DND-41 (cell line): ENCODE measurements around the gene CNTN3.

Experiments used
- ATAC-seq: fragments of 200-7000 bp; cut with Tn5 transposase; 3 replicates; pipeline ENCODE4 v1.9.1; 2021; ENCODE audit warnings: low read depth; ENCODE audit not compliant: insufficient read depth
- DNase-seq: peaks from one replicate; pipeline ENCODE4 v3.0.0-alpha.2; 2020
- H2AFZ ChIP-seq: 2 replicates; pipeline ENCODE4 v1.6.0; 2012; ENCODE audit warnings: low read depth, low read length
- H3K27ac ChIP-seq: 2 replicates; pipeline ENCODE4 v1.5.1; 2012; ENCODE audit warnings: low read length, inconsistent platforms
- H3K27me3 ChIP-seq: fragments of 200-600 bp; sonication (generic); 2 replicates; pipeline ENCODE4 v1.6.0; 2012; ENCODE audit warnings: low read length, mild to moderate bottlenecking, inconsistent platforms; ENCODE audit not compliant: insufficient read depth, poor library complexity
- H3K36me3 ChIP-seq: 2 replicates; pipeline ENCODE4 v1.5.1; 2012; ENCODE audit warnings: low read length, inconsistent platforms; ENCODE audit not compliant: insufficient read depth
- H3K4me1 ChIP-seq: 2 replicates; pipeline ENCODE4 v1.5.1; 2012; ENCODE audit warnings: mild to moderate bottlenecking, low read length; ENCODE audit not compliant: insufficient read depth
- H3K4me2 ChIP-seq: 2 replicates; pipeline ENCODE4 v1.6.0; 2012; ENCODE audit warnings: mild to moderate bottlenecking, moderate library complexity, low read length, inconsistent platforms; ENCODE audit not compliant: insufficient read depth
- H3K4me3 ChIP-seq, 2 experiments: fragments of 200-600 bp in 1 of 2; shearing (Covaris generic) in 1 of 2; 2 replicates each; pipeline ENCODE4 v1.5.1; 2012 to 2016; ENCODE audit warnings: inconsistent platforms in 2 of 2, low read length in 2 of 2, mild to moderate bottlenecking in 2 of 2, low read depth in 1 of 2, moderate library complexity in 1 of 2
- H3K79me2 ChIP-seq: 2 replicates; pipeline ENCODE4 v1.6.0; 2012; ENCODE audit warnings: low read length, inconsistent platforms; ENCODE audit not compliant: insufficient read depth
- H3K9ac ChIP-seq: 2 replicates; pipeline ENCODE4 v1.6.0; 2012; ENCODE audit warnings: low read depth, mild to moderate bottlenecking, inconsistent platforms, low read length, moderate library complexity
- H3K9me3 ChIP-seq: 2 replicates; pipeline ENCODE4 v1.5.1; 2012; ENCODE audit warnings: low read length, moderate library complexity, mild to moderate bottlenecking, inconsistent platforms; ENCODE audit not compliant: insufficient read depth, severe bottlenecking
- H4K20me1 ChIP-seq: 2 replicates; pipeline ENCODE4 v1.6.0; 2012; ENCODE audit warnings: low read length; ENCODE audit not compliant: insufficient read depth
- EZH2 ChIP-seq: IDR thresholded peaks from 3 replicates; pipeline ENCODE4 v1.6.1; 2012; ENCODE audit warnings: borderline replicate concordance, low read depth, mild to moderate bottlenecking, moderate library complexity, low read length, inconsistent platforms; ENCODE audit not compliant: severe bottlenecking
- TF ChIP-seq, protein P1 (sequence below): IDR thresholded peaks from 2 replicates; pipeline ENCODE4 v1.5.1; 2012; ENCODE audit warnings: borderline replicate concordance, low read length, moderate library complexity, mild to moderate bottlenecking; ENCODE audit not compliant: poor library complexity, severe bottlenecking; ENCODE audit errors: extremely low read depth

Gene CNTN3

DNA sequence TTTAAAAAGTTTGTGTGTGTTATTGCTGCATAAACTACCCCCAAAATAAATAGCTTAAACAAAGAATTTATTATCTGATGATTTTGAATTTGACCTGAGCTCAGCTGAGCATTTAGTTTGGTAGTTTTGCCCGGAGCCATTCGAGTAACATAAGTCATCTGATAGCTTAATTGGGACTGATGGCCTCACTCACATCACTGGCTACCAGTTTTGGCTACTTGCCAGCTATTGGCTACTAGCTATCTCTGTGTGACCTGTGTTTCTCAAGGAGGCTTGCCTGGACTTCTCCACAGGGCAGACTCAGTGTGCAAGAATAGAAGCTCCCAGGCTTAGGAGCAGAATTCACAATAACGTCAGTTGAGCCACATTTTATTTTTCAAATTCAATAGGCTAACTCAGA lies 9.0 kb downstream of the CNTN3 start:
- Histone ChIP-seq H2AFZ (no peak overlapping the region), H3K9ac (no peak overlapping the region), H4K20me1 (no peaks in the 10 kb centered on the region), H3K4me2 (no peak overlapping the region), H3K27me3 (no peaks in the 10 kb centered on the region), H3K27ac (no peak overlapping the region), H3K4me1 (no peaks in the 10 kb centered on the region), H3K9me3 (no peaks in the 10 kb centered on the region), H3K4me3 (no peak overlapping the region), H3K36me3 (no peaks in the 10 kb centered on the region), H3K79me2 (no peaks in the 10 kb centered on the region)
- ATAC-seq (no peak), DNase-seq (no peak)
- TF ChIP-seq, protein P1, sequence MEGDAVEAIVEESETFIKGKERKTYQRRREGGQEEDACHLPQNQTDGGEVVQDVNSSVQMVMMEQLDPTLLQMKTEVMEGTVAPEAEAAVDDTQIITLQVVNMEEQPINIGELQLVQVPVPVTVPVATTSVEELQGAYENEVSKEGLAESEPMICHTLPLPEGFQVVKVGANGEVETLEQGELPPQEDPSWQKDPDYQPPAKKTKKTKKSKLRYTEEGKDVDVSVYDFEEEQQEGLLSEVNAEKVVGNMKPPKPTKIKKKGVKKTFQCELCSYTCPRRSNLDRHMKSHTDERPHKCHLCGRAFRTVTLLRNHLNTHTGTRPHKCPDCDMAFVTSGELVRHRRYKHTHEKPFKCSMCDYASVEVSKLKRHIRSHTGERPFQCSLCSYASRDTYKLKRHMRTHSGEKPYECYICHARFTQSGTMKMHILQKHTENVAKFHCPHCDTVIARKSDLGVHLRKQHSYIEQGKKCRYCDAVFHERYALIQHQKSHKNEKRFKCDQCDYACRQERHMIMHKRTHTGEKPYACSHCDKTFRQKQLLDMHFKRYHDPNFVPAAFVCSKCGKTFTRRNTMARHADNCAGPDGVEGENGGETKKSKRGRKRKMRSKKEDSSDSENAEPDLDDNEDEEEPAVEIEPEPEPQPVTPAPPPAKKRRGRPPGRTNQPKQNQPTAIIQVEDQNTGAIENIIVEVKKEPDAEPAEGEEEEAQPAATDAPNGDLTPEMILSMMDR: no peak
- TF ChIP-seq EZH2: no peak

DNA sequence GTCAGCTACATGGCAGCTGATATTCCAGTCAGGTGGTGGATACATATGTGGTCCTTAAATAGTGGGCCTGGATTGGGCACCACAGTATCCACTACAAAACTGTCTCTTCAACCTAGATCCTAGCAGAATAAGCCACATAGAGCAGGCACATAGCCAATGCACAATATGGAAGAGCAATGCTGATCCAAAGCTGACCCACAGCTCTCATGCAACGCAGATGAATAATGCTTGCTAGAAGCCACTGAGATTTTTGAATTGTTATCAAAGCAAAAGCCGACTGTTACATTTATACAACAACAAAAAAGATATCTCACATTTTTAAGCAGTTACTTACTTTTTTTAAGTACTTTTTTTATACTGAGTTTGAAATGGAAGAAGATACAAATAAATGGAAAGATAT lies 11.2 kb downstream of the CNTN3 start:
- DNase-seq (no peak), ATAC-seq (no peak)
- Histone ChIP-seq H3K4me3 (no peak overlapping the region), H3K36me3 (no peaks in the 10 kb centered on the region), H3K9ac (no peak overlapping the region), H3K79me2 (no peaks in the 10 kb centered on the region), H4K20me1 (no peaks in the 10 kb centered on the region), H3K27me3 (no peaks in the 10 kb centered on the region), H3K9me3 (no peaks in the 10 kb centered on the region), H3K4me1 (no peaks in the 10 kb centered on the region), H2AFZ (no peak overlapping the region), H3K27ac (no peak overlapping the region), H3K4me2 (no peak overlapping the region)
- no peak for TF ChIP-seq EZH2
- TF ChIP-seq, protein P1: no peak

DNA sequence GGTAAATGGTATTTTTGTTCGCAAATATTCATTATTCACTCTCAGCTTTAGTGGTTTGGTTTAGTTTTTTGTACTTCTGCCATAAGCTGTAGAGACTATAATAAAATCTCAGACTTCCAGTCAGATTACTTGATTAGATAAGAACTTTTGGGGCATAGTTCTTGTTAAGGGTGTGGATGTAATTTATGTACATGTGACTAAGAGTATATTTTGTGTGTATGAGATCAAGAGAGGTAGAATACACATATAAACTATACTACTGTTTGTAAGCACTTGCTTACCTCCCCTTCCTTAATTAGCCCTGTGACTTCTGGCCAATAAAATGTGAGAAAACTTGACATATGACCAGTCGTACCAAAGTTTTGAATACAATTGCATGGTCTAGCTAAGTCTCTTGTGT lies 12.0 kb downstream of the CNTN3 start:
- Histone ChIP-seq H3K27me3 (no peaks in the 10 kb centered on the region), H3K4me1 (no peaks in the 10 kb centered on the region), H3K36me3 (no peaks in the 10 kb centered on the region), H3K27ac (no peak overlapping the region), H2AFZ (no peak overlapping the region), H3K4me3 (no peak overlapping the region), H3K9ac (no peak overlapping the region), H3K4me2 (no peak overlapping the region), H3K79me2 (no peaks in the 10 kb centered on the region), H4K20me1 (no peaks in the 10 kb centered on the region), H3K9me3 (no peaks in the 10 kb centered on the region)
- ATAC-seq (no peak), DNase-seq (no peak)
- TF ChIP-seq, protein P1: no peak
- no peak for TF ChIP-seq EZH2

DNA sequence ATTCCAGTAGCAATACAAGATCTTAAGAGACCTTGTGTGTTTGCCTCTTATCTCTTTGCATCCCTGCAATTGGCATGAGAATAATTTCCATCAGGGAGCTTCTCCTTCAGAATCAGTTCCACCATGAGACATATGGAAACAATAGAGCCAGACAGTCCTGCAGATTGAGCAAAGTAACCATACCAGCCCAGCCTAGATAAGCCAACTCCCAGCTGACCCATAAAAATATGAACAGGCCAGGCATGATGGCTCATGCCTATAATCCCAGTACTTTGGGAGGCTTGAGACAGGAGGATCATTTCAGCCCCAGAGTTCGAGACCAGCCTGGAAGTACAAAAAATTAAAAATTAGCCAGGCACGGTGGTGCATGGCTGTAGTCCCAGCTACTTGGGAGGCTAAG lies 12.7 kb downstream of the CNTN3 start:
- Histone ChIP-seq H2AFZ (no peak overlapping the region), H3K27ac (no peak overlapping the region), H3K4me2 (no peak overlapping the region), H3K79me2 (no peaks in the 10 kb centered on the region), H3K4me3 (no peak overlapping the region), H3K9me3 (no peaks in the 10 kb centered on the region), H3K9ac (no peak overlapping the region), H3K4me1 (no peaks in the 10 kb centered on the region), H3K27me3 (no peaks in the 10 kb centered on the region), H3K36me3 (no peaks in the 10 kb centered on the region), H4K20me1 (no peaks in the 10 kb centered on the region)
- no peak for ATAC-seq
- no peak for DNase-seq
- TF ChIP-seq EZH2: no peak
- TF ChIP-seq, protein P1: no peak
